HepG2 (cell line): ENCODE measurements around the gene FKBP9. TPM values are rescaled to one million over a fixed set of nuclear protein-coding genes. Genes with fewer than 3 reads are reported as not detected.

Experiments used
- ARHGAP35 ChIP-seq: sonication (generic); formaldehyde crosslinking; IDR thresholded peaks from 2 replicates; pipeline ENCODE4 v1.9.0; 2022; ENCODE audit warnings: mild to moderate bottlenecking, inconsistent platforms, moderate library complexity, missing genetic modification reagents, borderline replicate concordance
- CBX1 ChIP-seq: IDR thresholded peaks from one replicate; pipeline ENCODE4 v1.6.1; 2016; ENCODE audit warnings: antibody characterized with exemption, low read depth
- CCAR2 ChIP-seq: fragments of 200-400 bp; formaldehyde crosslinking; optimal IDR thresholded peaks from 2 replicates; pipeline ENCODE3; 2018; ENCODE audit warnings: low read depth, mild to moderate bottlenecking, low read length, moderate library complexity
- HMGA1 ChIP-seq: sonication (generic); formaldehyde crosslinking; conservative IDR thresholded peaks from 2 replicates; pipeline ENCODE4 v1.4.0; 2020; ENCODE audit warnings: missing genetic modification reagents
- KDM3A ChIP-seq: IDR thresholded peaks from 2 replicates; pipeline ENCODE4 v1.6.1; 2018; ENCODE audit warnings: low read depth, missing compliant biosample characterization
- MTA3 ChIP-seq: sonication (generic); formaldehyde crosslinking; IDR thresholded peaks from 2 replicates; pipeline ENCODE4 v1.4.0; 2020; ENCODE audit warnings: missing genetic modification reagents
- NBN ChIP-seq: fragments of 450-650 bp; conservative IDR thresholded peaks from 2 replicates; pipeline ENCODE4 v1.6.1; 2017
- NFATC3 ChIP-seq: sonication (generic); formaldehyde crosslinking; IDR thresholded peaks from 2 replicates; pipeline ENCODE4 v1.5.1; 2020; ENCODE audit warnings: mild to moderate bottlenecking, missing genetic modification reagents
- PAX8 ChIP-seq: sonication (generic); formaldehyde crosslinking; IDR thresholded peaks from 2 replicates; pipeline ENCODE4 v1.8.0; 2022; ENCODE audit warnings: mild to moderate bottlenecking, missing genetic modification reagents, borderline replicate concordance
- RAD51 ChIP-seq: fragments of 450-650 bp; IDR thresholded peaks from 2 replicates; pipeline ENCODE4 v1.6.1; 2016; ENCODE audit warnings: borderline replicate concordance
- RBM22 ChIP-seq: fragments of 200-400 bp; formaldehyde crosslinking; optimal IDR thresholded peaks from 2 replicates; pipeline ENCODE3; 2017; ENCODE audit warnings: mild to moderate bottlenecking, low read length, moderate library complexity
- REL ChIP-seq: sonication (generic); formaldehyde crosslinking; conservative IDR thresholded peaks from 2 replicates; pipeline ENCODE4 v1.8.0; 2022; ENCODE audit warnings: mild to moderate bottlenecking, missing genetic modification reagents, moderate library complexity
- WIZ ChIP-seq: sonication (generic); formaldehyde crosslinking; IDR thresholded peaks from 2 replicates; pipeline ENCODE4 v1.5.1; 2020; ENCODE audit warnings: mild to moderate bottlenecking, missing genetic modification reagents
- ZFP41 ChIP-seq: sonication (generic); formaldehyde crosslinking; IDR thresholded peaks from 2 replicates; pipeline ENCODE4 v1.4.0; 2020; ENCODE audit warnings: mild to moderate bottlenecking, missing genetic modification reagents, borderline replicate concordance
- ZNF260 ChIP-seq: sonication (generic); formaldehyde crosslinking; IDR thresholded peaks from 2 replicates; pipeline ENCODE4 v1.4.0; 2020; ENCODE audit warnings: missing genetic modification reagents, low read depth, mild to moderate bottlenecking, borderline replicate concordance
- ZNF451 ChIP-seq: sonication (generic); formaldehyde crosslinking; IDR thresholded peaks from 2 replicates; pipeline ENCODE4 v1.5.0; 2020; ENCODE audit warnings: mild to moderate bottlenecking, missing genetic modification reagents
- ZNF550 ChIP-seq: sonication (generic); formaldehyde crosslinking; IDR thresholded peaks from 2 replicates; pipeline ENCODE4 v1.4.0; 2020; ENCODE audit warnings: mild to moderate bottlenecking, missing genetic modification reagents, borderline replicate concordance
- ZNF564 ChIP-seq: sonication (generic); formaldehyde crosslinking; IDR thresholded peaks from 2 replicates; pipeline ENCODE4 v1.8.1; 2023; ENCODE audit warnings: mild to moderate bottlenecking, missing genetic modification reagents
- ZNF616 ChIP-seq: sonication (generic); formaldehyde crosslinking; IDR thresholded peaks from 2 replicates; pipeline ENCODE4 v1.5.0; 2020; ENCODE audit warnings: low read depth, mild to moderate bottlenecking, missing genetic modification reagents
- ZZZ3 ChIP-seq: sonication (generic); formaldehyde crosslinking; IDR thresholded peaks from 2 replicates; pipeline ENCODE4 v1.4.0; 2020; ENCODE audit warnings: missing genetic modification reagents, mild to moderate bottlenecking, borderline replicate concordance
- polyA plus RNA-seq, 8 experiments: library from polyadenylated mRNA; depleted of rRNA in 3 of 8; stranded (reverse) in 7 of 8; unstranded in 1 of 8; fragments of >200 nt; fragmentation: Illumina TruSeq in 4 of 8; extraction: Trizol in 4 of 8; gene quantifications; 2 replicates each; pipeline versions ENCODE4 v1.2.1 to v1.2.3, GENCODE V29; 2011 to 2016; ENCODE audit warnings: low read depth in 4 of 8, missing spikeins in 1 of 8, mixed read lengths in 1 of 8; ENCODE audit not compliant: insufficient read depth in 1 of 8
- total RNA-seq, 5 experiments: library from RNA; depleted of rRNA; stranded (reverse); fragments of >200 nt; fragmentation: Illumina TruSeq; extraction: Trizol; gene quantifications; 2 replicates each; pipeline ENCODE4 v1.2.3, GENCODE V29; 2016; ENCODE audit warnings: low read depth in 1 of 5
- TF ChIP-seq, protein P1 (sequence below): sonication (generic); formaldehyde crosslinking; IDR thresholded peaks from 2 replicates; pipeline ENCODE4 v1.8.1; 2023; ENCODE audit warnings: mild to moderate bottlenecking, moderate library complexity, missing genetic modification reagents
- TF ChIP-seq, protein P2 (sequence below): sonication (generic); formaldehyde crosslinking; IDR thresholded peaks from 2 replicates; pipeline ENCODE4 v1.4.0; 2020; ENCODE audit warnings: mild to moderate bottlenecking, missing genetic modification reagents
- TF ChIP-seq, protein P3 (sequence below): sonication (generic); formaldehyde crosslinking; IDR thresholded peaks from 2 replicates; pipeline ENCODE4 v1.4.0; 2020; ENCODE audit warnings: missing genetic modification reagents

FKBP9 gene
- total and polyA plus RNA-seq, 2 of the 13 experiments (the other 11 are each of a cell fraction or from before 2014, with no cell fraction given) = 34.0 to 41.5 TPM

DNA sequence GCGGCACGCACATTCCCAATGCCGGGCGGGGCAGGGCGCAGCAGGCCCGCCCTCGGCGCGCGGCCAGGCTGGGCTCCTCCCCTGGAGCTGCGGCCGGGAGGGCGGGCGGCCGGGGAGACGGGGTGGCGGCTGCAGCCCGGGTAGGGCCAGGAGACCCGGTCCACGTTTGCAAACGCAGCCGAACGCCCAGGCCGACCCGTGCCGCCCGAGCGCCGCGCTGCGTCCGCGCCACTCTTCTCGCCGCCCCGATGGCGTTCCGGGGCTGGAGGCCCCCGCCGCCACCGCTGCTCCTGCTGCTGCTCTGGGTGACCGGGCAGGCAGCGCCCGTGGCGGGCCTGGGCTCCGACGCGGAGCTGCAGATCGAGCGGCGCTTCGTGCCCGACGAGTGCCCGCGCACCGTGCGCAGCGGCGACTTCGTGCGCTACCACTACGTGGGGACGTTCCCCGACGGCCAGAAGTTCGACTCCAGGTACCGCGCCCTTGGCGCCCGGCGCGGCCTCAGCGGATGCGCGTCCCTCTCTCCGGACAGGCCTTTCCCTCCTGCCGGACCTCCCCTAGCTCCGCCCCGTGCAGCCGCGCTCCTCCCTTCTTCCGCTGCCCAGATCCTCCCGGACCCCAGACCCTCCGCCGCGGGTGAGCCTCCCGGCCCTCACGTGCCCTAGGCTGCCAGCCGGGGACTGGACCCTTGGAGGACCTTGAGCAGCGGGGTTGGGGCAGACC is at the start of gene FKBP9 (continued):
- TF ChIP-seq, protein P1, sequence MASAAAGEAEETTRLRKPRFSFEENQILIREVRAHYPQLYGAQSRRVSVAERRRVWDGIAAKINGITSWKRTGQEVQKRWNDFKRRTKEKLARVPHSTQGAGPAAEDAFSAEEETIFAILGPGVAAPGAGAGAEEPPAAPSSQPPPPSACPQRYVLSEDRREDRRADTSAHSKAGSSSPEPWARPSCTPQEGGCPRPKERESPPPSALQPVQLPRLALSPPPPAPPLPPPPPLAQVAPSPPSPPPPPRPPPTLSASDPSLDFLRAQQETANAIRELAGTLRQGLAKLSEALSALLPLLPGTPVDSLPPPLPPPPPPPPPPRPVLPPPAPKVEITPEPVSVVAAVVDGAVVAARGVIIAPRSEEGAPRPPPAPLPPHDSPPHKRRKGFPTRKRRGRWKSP (CRISPR knock-in tag) = peak; percentile 69
- TF ChIP-seq CBX1 (peak; percentile 82), WIZ (CRISPR knock-in tag) (0 out of 2 replicates have a peak, but pooled peaks have one; percentile 24), ZNF451 (CRISPR knock-in tag) (no peak), KDM3A (CRISPR knock-in tag) (no peak), ZNF564 (CRISPR knock-in tag) (peak; percentile 28; the same call in 1 of the 2 replicates), ZZZ3 (peak; percentile 65), ZFP41 (CRISPR knock-in tag) (no peak), MTA3 (CRISPR knock-in tag) (no peak), ZNF260 (no peak), ARHGAP35 (CRISPR knock-in tag) (no peak), NFATC3 (CRISPR knock-in tag) (no peak), RAD51 (no peak), HMGA1 (no peak), ZNF550 (no peak; the same call in 1 of the 2 replicates), CCAR2 (no peak), ZNF616 (CRISPR knock-in tag) (no peak), REL (peak; percentile 89; the same call in 1 of the 2 replicates), NBN (no peak), PAX8 (peak; percentile 99; the same call in 1 of the 2 replicates), RBM22 (no peak)
- TF ChIP-seq, protein P2, sequence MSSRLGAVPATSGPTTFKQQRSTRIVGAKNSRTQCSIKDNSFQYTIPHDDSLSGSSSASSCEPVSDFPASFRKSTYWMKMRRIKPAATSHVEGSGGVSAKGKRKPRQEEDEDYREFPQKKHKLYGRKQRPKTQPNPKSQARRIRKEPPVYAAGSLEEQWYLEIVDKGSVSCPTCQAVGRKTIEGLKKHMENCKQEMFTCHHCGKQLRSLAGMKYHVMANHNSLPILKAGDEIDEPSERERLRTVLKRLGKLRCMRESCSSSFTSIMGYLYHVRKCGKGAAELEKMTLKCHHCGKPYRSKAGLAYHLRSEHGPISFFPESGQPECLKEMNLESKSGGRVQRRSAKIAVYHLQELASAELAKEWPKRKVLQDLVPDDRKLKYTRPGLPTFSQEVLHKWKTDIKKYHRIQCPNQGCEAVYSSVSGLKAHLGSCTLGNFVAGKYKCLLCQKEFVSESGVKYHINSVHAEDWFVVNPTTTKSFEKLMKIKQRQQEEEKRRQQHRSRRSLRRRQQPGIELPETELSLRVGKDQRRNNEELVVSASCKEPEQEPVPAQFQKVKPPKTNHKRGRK = peak; percentile 80; the same call in 1 of the 2 replicates
- TF ChIP-seq, protein P3, sequence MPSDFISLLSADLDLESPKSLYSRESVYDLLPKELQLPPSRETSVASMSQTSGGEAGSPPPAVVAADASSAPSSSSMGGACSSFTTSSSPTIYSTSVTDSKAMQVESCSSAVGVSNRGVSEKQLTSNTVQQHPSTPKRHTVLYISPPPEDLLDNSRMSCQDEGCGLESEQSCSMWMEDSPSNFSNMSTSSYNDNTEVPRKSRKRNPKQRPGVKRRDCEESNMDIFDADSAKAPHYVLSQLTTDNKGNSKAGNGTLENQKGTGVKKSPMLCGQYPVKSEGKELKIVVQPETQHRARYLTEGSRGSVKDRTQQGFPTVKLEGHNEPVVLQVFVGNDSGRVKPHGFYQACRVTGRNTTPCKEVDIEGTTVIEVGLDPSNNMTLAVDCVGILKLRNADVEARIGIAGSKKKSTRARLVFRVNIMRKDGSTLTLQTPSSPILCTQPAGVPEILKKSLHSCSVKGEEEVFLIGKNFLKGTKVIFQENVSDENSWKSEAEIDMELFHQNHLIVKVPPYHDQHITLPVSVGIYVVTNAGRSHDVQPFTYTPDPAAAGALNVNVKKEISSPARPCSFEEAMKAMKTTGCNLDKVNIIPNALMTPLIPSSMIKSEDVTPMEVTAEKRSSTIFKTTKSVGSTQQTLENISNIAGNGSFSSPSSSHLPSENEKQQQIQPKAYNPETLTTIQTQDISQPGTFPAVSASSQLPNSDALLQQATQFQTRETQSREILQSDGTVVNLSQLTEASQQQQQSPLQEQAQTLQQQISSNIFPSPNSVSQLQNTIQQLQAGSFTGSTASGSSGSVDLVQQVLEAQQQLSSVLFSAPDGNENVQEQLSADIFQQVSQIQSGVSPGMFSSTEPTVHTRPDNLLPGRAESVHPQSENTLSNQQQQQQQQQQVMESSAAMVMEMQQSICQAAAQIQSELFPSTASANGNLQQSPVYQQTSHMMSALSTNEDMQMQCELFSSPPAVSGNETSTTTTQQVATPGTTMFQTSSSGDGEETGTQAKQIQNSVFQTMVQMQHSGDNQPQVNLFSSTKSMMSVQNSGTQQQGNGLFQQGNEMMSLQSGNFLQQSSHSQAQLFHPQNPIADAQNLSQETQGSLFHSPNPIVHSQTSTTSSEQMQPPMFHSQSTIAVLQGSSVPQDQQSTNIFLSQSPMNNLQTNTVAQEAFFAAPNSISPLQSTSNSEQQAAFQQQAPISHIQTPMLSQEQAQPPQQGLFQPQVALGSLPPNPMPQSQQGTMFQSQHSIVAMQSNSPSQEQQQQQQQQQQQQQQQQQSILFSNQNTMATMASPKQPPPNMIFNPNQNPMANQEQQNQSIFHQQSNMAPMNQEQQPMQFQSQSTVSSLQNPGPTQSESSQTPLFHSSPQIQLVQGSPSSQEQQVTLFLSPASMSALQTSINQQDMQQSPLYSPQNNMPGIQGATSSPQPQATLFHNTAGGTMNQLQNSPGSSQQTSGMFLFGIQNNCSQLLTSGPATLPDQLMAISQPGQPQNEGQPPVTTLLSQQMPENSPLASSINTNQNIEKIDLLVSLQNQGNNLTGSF = peak; percentile 55
